ENCODE results near the gene ANKS3. TPM values are rescaled to one million over a fixed set of nuclear protein-coding genes. Genes with fewer than 3 reads are reported as not detected.
"Not testable (repeated sequence)": the region's sequence is repeated elsewhere in the genome, so short reads cannot be mapped to it uniquely, and the experiment has no call there.

The ANKS3 gene
- total and polyA plus RNA-seq, 3 donors from 2014 or later, result 18.6 to 40.6 (median 40.4) TPM

- WGBS, 2 donors, result 95 to 100% methylated on average over 1 to 3 of the region's 3 CpGs
- no peak for DNase-seq
- H3K4me3 ChIP-seq, result no peak overlapping the region
- no peak for TF ChIP-seq POLR2A (IDR thresholded peaks at IDR 0.05)
- no peak for TF ChIP-seq CTCF (IDR thresholded peaks at IDR 0.05)
- no peaks in the 10 kb centered on the region for H3K27me3 ChIP-seq
- H3K27ac ChIP-seq, result no peak overlapping the region
- H3K4me1 ChIP-seq, result peaks cover 18% of the 10 kb centered on the region
- H3K9me3 ChIP-seq, result no peaks in the 10 kb centered on the region
- intact Hi-C loops (cut with DNase I; ENCODE audit: low total_unique reads), result no loop called here
- H3K36me3 ChIP-seq (ENCODE audit: low read depth, missing control alignments), result no peaks in the 10 kb centered on the region
Measured at GRCh38 chr16:4745274-4745569, 11.2 kb upstream of the ANKS3 start.

GRCh38 chr16:4744555-4745273, 10.6 kb upstream of the ANKS3 start:
- Histone ChIP-seq H3K4me3 (no peak overlapping the region), H3K9me3 (no peaks in the 10 kb centered on the region), H3K27me3 (no peaks in the 10 kb centered on the region), H3K36me3 (ENCODE audit: low read depth, missing control alignments) (no peaks in the 10 kb centered on the region), H3K27ac (no peak overlapping the region), H3K4me1 (peaks cover 18% of the 10 kb centered on the region)
- no peak for TF ChIP-seq POLR2A (IDR thresholded peaks at IDR 0.05)
- no peak for TF ChIP-seq CTCF (IDR thresholded peaks at IDR 0.05)
- 70 to 77% methylated on average over 6 to 13 of the region's 13 CpGs for WGBS, 2 donors
- DNase-seq, result no peak
- intact Hi-C loops (cut with DNase I; ENCODE audit: low total_unique reads), result no loop called here

- H3K4me1 ChIP-seq, result peaks cover 18% of the 10 kb centered on the region
- no peak overlapping the region for H3K27ac ChIP-seq
- no peaks in the 10 kb centered on the region for H3K27me3 ChIP-seq
- TF ChIP-seq CTCF (IDR thresholded peaks at IDR 0.05), result no peak
- no peak for TF ChIP-seq POLR2A (IDR thresholded peaks at IDR 0.05)
- intact Hi-C loops (cut with DNase I; ENCODE audit: low total_unique reads), result no loop called here
- no peaks in the 10 kb centered on the region for H3K36me3 ChIP-seq (ENCODE audit: low read depth, missing control alignments)
- whole genome bisulfite sequencing, 2 donors, result 42 to 60% methylated on average over 13 to 14 of the region's 14 CpGs
- DNase-seq, result no peak
- no peak overlapping the region for H3K4me3 ChIP-seq
- H3K9me3 ChIP-seq, result no peaks in the 10 kb centered on the region
Measured at GRCh38 chr16:4743226-4743878, 9.3 kb upstream of the ANKS3 start.

- H3K4me3 ChIP-seq; H3K36me3 ChIP-seq (ENCODE audit: low read depth, missing control alignments); H3K4me1 ChIP-seq; intact Hi-C loops (cut with DNase I; ENCODE audit: low total_unique reads); H3K9me3 ChIP-seq; H3K27ac ChIP-seq; DNase-seq; H3K27me3 ChIP-seq: not testable (repeated sequence)
- 75 to 86% methylated on average over 5 of the region's 5 CpGs for WGBS, 2 donors
Measured at GRCh38 chr16:4738370-4738769, 4.3 kb upstream of the ANKS3 start.

- intact Hi-C loops (cut with DNase I; ENCODE audit: low total_unique reads), result no loop called here
- H3K36me3 ChIP-seq (ENCODE audit: low read depth, missing control alignments), result no peaks in the 10 kb centered on the region
- 70 to 83% methylated on average over 10 to 15 of the region's 15 CpGs for WGBS, 2 donors
- TF ChIP-seq POLR2A (IDR thresholded peaks at IDR 0.05), result no peak
- TF ChIP-seq CTCF (IDR thresholded peaks at IDR 0.05), result no peak
- H3K27ac ChIP-seq, result no peak overlapping the region
- H3K4me3 ChIP-seq, result no peak overlapping the region
- no peak for DNase-seq
- no peaks in the 10 kb centered on the region for H3K27me3 ChIP-seq
- no peaks in the 10 kb centered on the region for H3K9me3 ChIP-seq
- H3K4me1 ChIP-seq, result peaks cover 7% of the 10 kb centered on the region
Measured at GRCh38 chr16:4737545-4737944, 3.5 kb upstream of the ANKS3 start.
